Activated T-helper 1 cell treated with anti-CD3 and anti-CD28 coated beads, Interleukin-12 subunit alpha, Interleukin-12 subunit beta, Interleukin-2, Interleukin-4 antibody, amounts not matched to agents 30 ng/mL and 10 ng/mL and 1 ng/mL, durations not matched to agents 14 hours and 24 hours and 36 hours (primary cell): ENCODE results near the gene HS6ST1. TPM values are rescaled to one million over a fixed set of nuclear protein-coding genes. Genes with fewer than 3 reads are reported as not detected.
A peak's percentile ranks its signal among the peaks of the same experiment; 100 is the strongest.

Experiments
- DNase-seq: peaks from one replicate; pipeline ENCODE4 v3.0.0; 2021; ENCODE audit warnings: low spot score
- H3K27ac Mint-ChIP-seq: one replicate; pipeline ENCODE4 v1.8.0; 2021; ENCODE audit warnings: mild to moderate bottlenecking, mixed read lengths
- H3K27me3 Mint-ChIP-seq: one replicate; pipeline ENCODE4 v1.8.0; 2022; ENCODE audit warnings: mild to moderate bottlenecking, moderate library complexity, mixed read lengths; ENCODE audit not compliant: insufficient read depth
- H3K36me3 Mint-ChIP-seq: one replicate; pipeline ENCODE4 v1.8.0; 2021; ENCODE audit warnings: low read depth, mixed read lengths
- H3K4me1 Mint-ChIP-seq: one replicate; pipeline ENCODE4 v1.8.0; 2021; ENCODE audit warnings: low read depth, mixed read lengths
- H3K4me3 Mint-ChIP-seq: one replicate; pipeline ENCODE4 v1.8.0; 2021; ENCODE audit warnings: mild to moderate bottlenecking, moderate library complexity, mixed read lengths
- H3K9me3 Mint-ChIP-seq: one replicate; pipeline ENCODE4 v1.8.0; 2021; ENCODE audit warnings: mixed read lengths
- intact Hi-C: fragments of 100-400 bp; cut with micrococcal nuclease; formaldehyde crosslinking; loops from one replicate; pipeline ENCODE4 v1.15.1; 2024
- total RNA-seq: library from RNA; stranded (reverse); gene quantifications from 2 replicates; pipeline ENCODE4 v1.2.3, GENCODE V29; 2022

Gene HS6ST1
- total RNA-seq, 1 donor from 2014 or later: 22.3 TPM

- DNase-seq: no peak
- H3K4me1 Mint-ChIP-seq: no peaks in the 10 kb centered on the region
- H3K9me3 Mint-ChIP-seq: no peaks in the 10 kb centered on the region
- no peak overlapping the region for H3K4me3 Mint-ChIP-seq
- intact Hi-C loops: no loop called here
- H3K36me3 Mint-ChIP-seq: no peaks in the 10 kb centered on the region
- H3K27ac Mint-ChIP-seq: no peak overlapping the region
- no peaks in the 10 kb centered on the region for H3K27me3 Mint-ChIP-seq
Measured at GRCh38 chr2:128302011-128302743, 16.5 kb downstream of the HS6ST1 start.

- no peaks in the 10 kb centered on the region for H3K9me3 Mint-ChIP-seq
- H3K27ac Mint-ChIP-seq: no peak overlapping the region
- no peak overlapping the region for H3K4me3 Mint-ChIP-seq
- no peaks in the 10 kb centered on the region for H3K4me1 Mint-ChIP-seq
- no peaks in the 10 kb centered on the region for H3K36me3 Mint-ChIP-seq
- H3K27me3 Mint-ChIP-seq: no peaks in the 10 kb centered on the region
- intact Hi-C loops: no loop called here
- no peak for DNase-seq
Measured at GRCh38 chr2:128301501-128301966, 17.1 kb downstream of the HS6ST1 start.

- H3K4me1 Mint-ChIP-seq: no peaks in the 10 kb centered on the region
- H3K27me3 Mint-ChIP-seq: peaks cover 1% of the 10 kb centered on the region
- DNase-seq: no peak
- no peaks in the 10 kb centered on the region for H3K36me3 Mint-ChIP-seq
- H3K4me3 Mint-ChIP-seq: no peak overlapping the region
- H3K27ac Mint-ChIP-seq: no peak overlapping the region
- intact Hi-C loops: no loop called here
- no peaks in the 10 kb centered on the region for H3K9me3 Mint-ChIP-seq
Measured at GRCh38 chr2:128301021-128301420, 17.6 kb downstream of the HS6ST1 start.

GRCh38 chr2:128300151-128301020, 18.3 kb downstream of the HS6ST1 start:
- Mint-ChIP-seq H3K4me1 (no peaks in the 10 kb centered on the region), H3K36me3 (no peaks in the 10 kb centered on the region), H3K4me3 (no peak overlapping the region), H3K27ac (no peak overlapping the region), H3K9me3 (no peaks in the 10 kb centered on the region), H3K27me3 (peaks cover 1% of the 10 kb centered on the region)
- no peak for DNase-seq
- intact Hi-C loops: no loop called here

GRCh38 chr2:128299628-128300027, 19.0 kb downstream of the HS6ST1 start:
- Mint-ChIP-seq H3K36me3 (no peaks in the 10 kb centered on the region), H3K4me3 (no peak overlapping the region), H3K9me3 (no peaks in the 10 kb centered on the region), H3K4me1 (no peaks in the 10 kb centered on the region), H3K27me3 (peaks cover 1% of the 10 kb centered on the region), H3K27ac (no peak overlapping the region)
- intact Hi-C loops: no loop called here
- DNase-seq: no peak

GRCh38 chr2:128298846-128299507, 19.7 kb downstream of the HS6ST1 start:
- Mint-ChIP-seq H3K36me3 (no peaks in the 10 kb centered on the region), H3K27me3 (peaks cover 1% of the 10 kb centered on the region), H3K4me3 (no peak overlapping the region), H3K9me3 (no peaks in the 10 kb centered on the region), H3K4me1 (no peaks in the 10 kb centered on the region), H3K27ac (no peak overlapping the region)
- DNase-seq: no peak
- intact Hi-C loops: no loop called here

- H3K9me3 Mint-ChIP-seq: no peaks in the 10 kb centered on the region
- no peaks in the 10 kb centered on the region for H3K36me3 Mint-ChIP-seq
- H3K27me3 Mint-ChIP-seq: peaks cover 1% of the 10 kb centered on the region
- no peaks in the 10 kb centered on the region for H3K4me1 Mint-ChIP-seq
- no peak overlapping the region for H3K4me3 Mint-ChIP-seq
- no peak overlapping the region for H3K27ac Mint-ChIP-seq
- no peak for DNase-seq
- intact Hi-C loops: no loop called here
Measured at GRCh38 chr2:128298286-128298685, 20.4 kb downstream of the HS6ST1 start.

GRCh38 chr2:128293870-128294455, 24.7 kb downstream of the HS6ST1 start:
- intact Hi-C loops: no loop called here
- Mint-ChIP-seq H3K4me3 (no peak overlapping the region), H3K9me3 (no peaks in the 10 kb centered on the region), H3K36me3 (peaks cover 1% of the 10 kb centered on the region), H3K27ac (peak overlapping the region; percentile 5), H3K4me1 (no peaks in the 10 kb centered on the region), H3K27me3 (peaks cover 1% of the 10 kb centered on the region)
- no peak for DNase-seq

- no peak overlapping the region for H3K4me3 Mint-ChIP-seq
- no peak overlapping the region for H3K27ac Mint-ChIP-seq
- H3K4me1 Mint-ChIP-seq: no peaks in the 10 kb centered on the region
- no peaks in the 10 kb centered on the region for H3K9me3 Mint-ChIP-seq
- H3K36me3 Mint-ChIP-seq: peaks cover 1% of the 10 kb centered on the region
- peaks cover 1% of the 10 kb centered on the region for H3K27me3 Mint-ChIP-seq
- DNase-seq: no peak
- intact Hi-C loops: no loop called here
Measured at GRCh38 chr2:128293426-128293755, 25.3 kb downstream of the HS6ST1 start.

- peaks cover 1% of the 10 kb centered on the region for H3K27me3 Mint-ChIP-seq
- H3K4me1 Mint-ChIP-seq: no peaks in the 10 kb centered on the region
- intact Hi-C loops: no loop called here
- peaks cover 1% of the 10 kb centered on the region for H3K36me3 Mint-ChIP-seq
- H3K9me3 Mint-ChIP-seq: no peaks in the 10 kb centered on the region
- H3K27ac Mint-ChIP-seq: no peak overlapping the region
- H3K4me3 Mint-ChIP-seq: no peak overlapping the region
- no peak for DNase-seq
Measured at GRCh38 chr2:128292599-128293425, 25.9 kb downstream of the HS6ST1 start.

- no peak overlapping the region for H3K4me3 Mint-ChIP-seq
Measured at GRCh38 chr2:128291844-128292598, 26.6 kb downstream of the HS6ST1 start.

More at GRCh38 chr2:128291844-128292598, 26.6 kb downstream of the HS6ST1 start:
- Mint-ChIP-seq H3K27me3 (peaks cover 1% of the 10 kb centered on the region), H3K36me3 (peaks cover 1% of the 10 kb centered on the region), H3K27ac (no peak overlapping the region), H3K4me1 (no peaks in the 10 kb centered on the region), H3K9me3 (no peaks in the 10 kb centered on the region)
- DNase-seq: no peak
- intact Hi-C loops: no loop called here
